KOPT-K1 (cell line): Measurements from ENCODE around the gene KREMEN2.
A peak's percentile ranks its signal among the peaks of the same experiment; 100 is the strongest.

ENCODE experiments used
- H3K27ac ChIP-seq: fragments of 200-600 bp; sonication (generic); 2 replicates; pipeline ENCODE4 v1.5.1; 2016; ENCODE audit warnings: antibody characterized with exemption, mild to moderate bottlenecking, low read depth, low read length; ENCODE audit not compliant: poor library complexity, severe bottlenecking
- H3K36me3 ChIP-seq: fragments of 200-600 bp; sonication (generic); 2 replicates; pipeline ENCODE4 v1.5.1; 2017; ENCODE audit warnings: antibody characterized with exemption, mild to moderate bottlenecking, low read length, moderate library complexity; ENCODE audit not compliant: insufficient read depth
- H3K9me3 ChIP-seq: fragments of 200-600 bp; sonication (generic); 2 replicates; pipeline ENCODE4 v1.5.1; 2017; ENCODE audit warnings: antibody characterized with exemption, low read length, mild to moderate bottlenecking; ENCODE audit not compliant: insufficient read depth, poor library complexity, severe bottlenecking

KREMEN2 gene

DNA sequence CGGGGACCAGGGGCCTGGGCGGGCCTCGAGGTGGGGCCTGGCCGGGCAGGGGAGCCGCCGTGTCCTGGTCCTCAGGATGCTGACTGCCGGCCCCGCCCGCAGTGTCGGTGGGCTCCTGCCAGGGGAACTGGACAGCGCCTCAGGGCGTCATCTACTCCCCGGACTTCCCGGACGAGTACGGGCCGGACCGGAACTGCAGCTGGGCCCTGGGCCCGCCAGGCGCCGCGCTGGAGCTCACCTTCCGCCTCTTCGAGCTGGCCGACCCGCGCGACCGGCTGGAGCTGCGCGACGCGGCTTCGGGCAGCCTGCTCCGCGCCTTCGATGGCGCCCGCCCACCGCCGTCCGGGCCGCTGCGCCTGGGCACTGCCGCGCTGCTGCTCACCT is 2.7 kb downstream of the KREMEN2 start:
- no peak overlapping the region for H3K27ac ChIP-seq
- H3K9me3 ChIP-seq, result no peaks in the 10 kb centered on the region
- peaks cover 13% of the 10 kb centered on the region for H3K36me3 ChIP-seq

- Histone ChIP-seq H3K9me3 (no peaks in the 10 kb centered on the region), H3K36me3 (peaks cover 17% of the 10 kb centered on the region), H3K27ac (no peak overlapping the region)
Measured at GRCh38 chr16:2967211-2967631, 3.1 kb downstream of the KREMEN2 start.

- no peaks in the 10 kb centered on the region for H3K9me3 ChIP-seq
- no peak overlapping the region for H3K27ac ChIP-seq
- H3K36me3 ChIP-seq, result peaks cover 22% of the 10 kb centered on the region
Measured at GRCh38 chr16:2967721-2968161, 3.7 kb downstream of the KREMEN2 start.

- H3K9me3 ChIP-seq, result no peaks in the 10 kb centered on the region
- H3K36me3 ChIP-seq, result peaks cover 28% of the 10 kb centered on the region
- H3K27ac ChIP-seq, result peak overlapping the region; percentile 89
Measured at GRCh38 chr16:2968368-2968737, 4.3 kb downstream of the KREMEN2 start.

DNA sequence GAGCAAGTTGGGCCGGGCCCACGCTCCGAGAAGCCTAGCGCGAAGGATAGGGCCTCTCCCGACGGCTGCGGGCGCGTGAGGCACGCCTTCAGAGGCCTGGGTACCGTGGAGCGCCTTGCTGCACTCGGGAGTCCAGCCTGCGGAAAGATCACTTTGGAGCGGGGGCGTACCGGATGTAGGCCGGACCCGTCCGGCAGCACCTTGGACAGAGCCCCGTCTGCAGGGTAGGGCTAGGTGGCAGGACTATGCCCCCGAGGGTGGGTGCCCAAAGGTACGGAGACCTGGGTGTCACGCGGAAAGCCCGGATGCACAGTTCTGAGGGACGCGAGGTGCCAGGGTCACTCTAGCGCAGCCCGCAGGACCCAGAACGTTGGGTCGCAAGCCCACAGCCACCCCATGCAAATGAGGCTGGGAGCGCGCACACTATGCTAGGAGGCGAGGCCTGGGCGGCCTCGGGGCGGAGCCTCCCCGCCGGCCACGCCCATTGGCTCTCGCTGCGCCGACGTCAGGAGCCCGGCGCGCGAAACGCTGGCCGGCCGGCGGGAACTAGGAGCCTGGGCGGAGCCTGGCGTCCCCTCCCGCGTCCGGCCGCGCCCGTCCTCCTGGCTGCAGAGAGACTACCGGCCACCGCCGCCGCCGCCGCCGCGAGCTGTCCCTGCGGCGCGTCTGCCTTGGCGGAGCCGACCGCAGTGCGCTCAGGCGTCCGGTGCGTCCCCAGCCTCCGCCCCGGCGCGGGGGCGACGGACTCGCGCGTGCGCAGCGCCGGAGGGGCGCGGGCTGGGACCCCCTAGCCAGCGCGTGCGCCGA is 4.9 kb downstream of the KREMEN2 start, which contains the start of gene PAQR4:
Gene PAQR4, plus strand, starts transcription at position 611 of the 807 bp plus-strand sequence. CDS start 327 bp downstream, outside the sequence.
- no peaks in the 10 kb centered on the region for H3K9me3 ChIP-seq
- peak within 1 kb of the TSS; percentile 89 for H3K27ac ChIP-seq
- peaks cover 34% of the 10 kb centered on the region for H3K36me3 ChIP-seq

DNA sequence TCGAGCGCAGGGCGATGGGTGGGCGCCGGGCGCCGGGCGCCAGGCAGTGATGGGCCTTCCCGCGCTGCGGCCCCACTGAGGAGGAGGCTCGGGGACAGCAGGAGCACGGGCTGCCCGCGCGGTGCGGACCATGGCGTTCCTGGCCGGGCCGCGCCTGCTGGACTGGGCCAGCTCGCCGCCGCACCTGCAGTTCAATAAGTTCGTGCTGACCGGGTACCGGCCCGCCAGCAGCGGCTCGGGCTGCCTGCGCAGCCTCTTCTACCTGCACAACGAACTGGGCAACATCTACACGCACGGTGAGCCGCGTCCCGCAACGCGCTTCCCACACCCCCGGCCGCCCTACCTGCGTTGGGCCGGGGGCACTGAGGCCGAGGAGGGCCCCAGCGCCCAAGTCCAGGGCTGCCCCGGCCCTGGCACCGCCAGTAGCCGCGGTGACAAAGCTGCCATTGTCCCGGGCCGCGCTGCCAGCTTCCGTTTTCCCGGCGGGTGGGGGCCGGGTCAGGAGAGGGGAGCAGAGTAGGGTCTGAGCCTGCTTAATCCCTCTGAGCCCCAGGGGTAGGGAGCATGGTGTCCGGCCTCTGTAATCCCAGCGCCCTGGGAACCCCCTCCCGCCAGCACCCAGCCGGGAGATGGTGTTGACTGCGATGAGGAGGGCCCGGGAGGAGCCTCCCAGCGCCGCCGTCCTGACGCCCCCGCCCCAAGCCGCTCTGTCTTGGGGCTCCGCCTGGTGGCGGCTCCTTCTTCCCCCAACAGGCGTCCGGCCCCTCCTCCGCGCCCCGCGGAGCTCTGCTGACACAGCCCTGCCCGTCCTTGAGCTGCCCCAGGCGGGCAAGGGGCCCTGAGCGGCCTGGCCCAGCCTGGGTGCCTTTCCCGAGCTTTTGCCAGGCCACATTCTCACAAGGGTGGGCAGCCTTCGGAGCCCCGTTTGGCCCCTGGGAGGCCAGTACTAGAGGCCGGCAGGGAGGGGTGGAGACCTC is 5.8 kb downstream of the KREMEN2 start:
- peak overlapping the region; percentile 89 for H3K27ac ChIP-seq
- no peaks in the 10 kb centered on the region for H3K9me3 ChIP-seq
- peaks cover 43% of the 10 kb centered on the region for H3K36me3 ChIP-seq

DNA sequence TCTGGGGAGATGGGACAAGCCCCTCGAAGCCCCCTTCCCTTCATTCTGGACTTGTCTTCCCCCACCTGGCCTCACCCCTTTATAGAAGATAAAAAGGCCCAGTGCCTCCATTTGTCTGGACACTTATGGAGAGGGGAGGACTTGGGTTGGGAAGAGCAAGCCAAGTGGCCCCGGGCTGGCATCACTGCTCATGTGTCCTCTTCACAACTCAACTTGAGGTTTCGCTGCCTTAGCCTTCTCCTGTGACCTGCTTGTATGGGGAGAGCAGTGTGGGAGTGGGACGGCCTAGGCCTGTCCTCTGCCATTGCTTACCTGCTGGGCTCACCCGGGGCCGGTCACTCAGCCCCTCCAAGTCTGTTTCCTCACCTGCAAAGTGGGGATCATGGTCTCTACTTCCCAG is 6.5 kb downstream of the KREMEN2 start:
- H3K36me3 ChIP-seq, result peaks cover 50% of the 10 kb centered on the region
- peak overlapping the region; percentile 89 for H3K27ac ChIP-seq
- no peaks in the 10 kb centered on the region for H3K9me3 ChIP-seq

- peaks cover 58% of the 10 kb centered on the region for H3K36me3 ChIP-seq
- H3K27ac ChIP-seq, result no peak overlapping the region
- no peaks in the 10 kb centered on the region for H3K9me3 ChIP-seq
Measured at GRCh38 chr16:2971134-2971984, 7.3 kb downstream of the KREMEN2 start.

DNA sequence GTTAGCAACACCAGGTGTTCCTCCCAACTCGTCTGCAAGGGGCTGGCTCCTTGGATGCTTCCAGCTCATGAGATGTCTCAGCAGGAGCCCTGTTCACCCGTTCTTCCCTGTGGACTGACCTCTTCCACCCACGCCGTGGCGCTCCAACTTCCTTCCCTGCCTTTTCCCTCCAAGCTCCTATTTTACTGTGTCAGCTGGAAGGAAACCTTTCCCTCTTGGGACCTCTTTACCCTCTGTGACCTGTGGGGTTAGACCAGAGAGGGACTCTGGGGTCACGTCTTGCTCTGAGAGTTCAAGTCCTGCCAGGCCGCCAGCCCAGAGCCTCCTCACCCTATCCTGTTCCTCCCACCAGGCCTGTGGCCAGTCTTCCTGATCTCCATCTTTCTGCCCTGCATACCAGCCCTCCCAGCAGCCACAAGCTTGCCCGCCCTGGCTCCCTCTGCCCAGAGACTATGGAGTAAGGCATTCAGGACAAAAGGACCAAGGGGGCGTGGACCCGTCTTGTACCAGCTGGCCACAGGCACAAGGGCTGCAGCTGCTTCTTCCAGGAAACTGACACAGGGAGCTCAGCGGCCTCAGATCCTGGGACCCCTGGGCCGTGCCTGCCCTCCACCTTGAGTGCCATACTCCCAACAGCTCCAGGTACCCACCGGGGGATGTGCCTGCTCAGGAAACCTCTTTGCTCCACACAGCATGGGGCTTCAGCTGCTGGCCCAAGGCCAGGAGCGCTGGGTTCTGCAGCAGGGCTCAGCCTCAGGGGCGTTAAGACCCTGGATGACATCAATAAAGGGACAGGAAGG is 8.1 kb downstream of the KREMEN2 start:
- H3K36me3 ChIP-seq, result peaks cover 66% of the 10 kb centered on the region
- no peak overlapping the region for H3K27ac ChIP-seq
- H3K9me3 ChIP-seq, result no peaks in the 10 kb centered on the region

DNA sequence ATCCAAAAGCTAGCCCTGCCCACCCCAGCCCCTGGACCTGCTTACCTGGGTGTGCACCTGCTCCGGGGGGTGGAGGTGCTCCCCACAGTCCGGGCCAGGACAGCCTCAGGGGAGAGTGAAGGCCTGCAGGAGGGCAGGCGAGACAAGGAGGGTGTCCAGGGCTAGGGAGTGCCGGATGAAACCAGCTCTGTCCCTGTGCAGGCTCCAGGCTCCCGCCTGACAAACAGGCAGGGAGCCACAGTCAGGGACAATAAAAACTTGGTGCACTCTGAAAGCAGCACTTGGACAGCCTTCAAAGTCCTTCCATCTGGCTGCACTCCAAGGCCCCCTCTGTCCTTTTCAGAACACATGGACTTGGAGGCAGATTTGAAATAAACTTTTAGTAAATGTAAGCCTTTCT is 9.0 kb downstream of the KREMEN2 start:
- no peaks in the 10 kb centered on the region for H3K9me3 ChIP-seq
- H3K36me3 ChIP-seq, result peaks cover 75% of the 10 kb centered on the region
- no peak overlapping the region for H3K27ac ChIP-seq

GRCh38 chr16:2973605-2974318 is 9.7 kb downstream of the KREMEN2 start:
- Histone ChIP-seq H3K27ac (no peak overlapping the region), H3K9me3 (no peaks in the 10 kb centered on the region), H3K36me3 (peaks cover 80% of the 10 kb centered on the region)

DNA sequence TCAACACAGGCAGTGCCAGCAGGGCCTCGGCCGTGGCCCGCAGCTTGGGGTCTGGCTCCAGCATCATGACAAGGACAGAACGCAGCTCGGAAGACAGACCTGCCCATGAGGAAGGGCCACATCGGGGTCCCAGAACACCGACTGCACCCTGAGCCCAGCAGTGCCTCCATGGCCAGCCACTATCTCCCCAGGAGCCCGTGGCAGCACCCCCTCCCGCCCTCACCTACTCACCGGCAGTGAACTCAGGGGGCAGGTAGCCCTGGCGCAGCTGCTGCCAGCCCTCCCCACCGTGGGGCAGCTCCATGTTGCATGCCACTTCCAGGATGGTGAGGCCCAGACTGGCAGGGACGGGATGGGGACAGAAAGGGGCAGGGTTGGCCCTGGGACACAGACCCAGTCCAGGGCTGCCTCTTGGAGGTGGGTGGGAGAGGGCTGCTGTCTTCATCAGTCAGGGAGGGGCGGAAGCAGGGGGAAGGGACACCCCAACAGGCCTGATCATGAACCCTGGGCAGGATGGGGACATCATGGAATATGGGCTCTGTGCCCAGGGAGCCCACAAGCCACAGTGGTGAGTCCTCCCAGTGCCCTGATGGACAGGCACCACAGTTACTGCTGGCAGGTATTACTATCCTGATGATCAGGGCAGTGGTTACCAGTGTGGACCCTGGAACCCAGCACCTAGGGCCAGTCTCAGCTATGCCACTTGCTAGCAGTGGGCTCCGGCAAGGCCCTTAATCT is 10.4 kb downstream of the KREMEN2 start:
- H3K36me3 ChIP-seq, result peaks cover 80% of the 10 kb centered on the region
- no peak overlapping the region for H3K27ac ChIP-seq

More for the DNA sequence above, 10.4 kb downstream of the KREMEN2 start:
- H3K9me3 ChIP-seq, result no peaks in the 10 kb centered on the region
